Hematopoietic multipotent progenitor cell treated with erythropoietin and hydrocortisone succinate and interleukin-3 and kit ligand, for 6 days (in vitro differentiated cells): Measurements from ENCODE around the gene ARHGAP18.

Experiments
- DNase-seq: peaks from one replicate; pipeline ENCODE4 v3.0.0-alpha.2; 2015

Gene ARHGAP18

GRCh38 chr6:129719692-129720091 lies 9.7 kb upstream of the ARHGAP18 start:
- no peak for DNase-seq

- DNase-seq = no peak
Observed at GRCh38 chr6:129717277-129717676, 7.3 kb upstream of the ARHGAP18 start.

GRCh38 chr6:129713806-129714333 lies 3.9 kb upstream of the ARHGAP18 start:
- DNase-seq = no peak

GRCh38 chr6:129711271-129711631 lies 1.3 kb upstream of the ARHGAP18 start:
- DNase-seq = no peak

GRCh38 chr6:129710450-129711270 lies 683 bp upstream of the ARHGAP18 start:
- DNase-seq = no peak

GRCh38 chr6:129709196-129709768 lies 695 bp downstream of the ARHGAP18 start:
- DNase-seq = no peak

GRCh38 chr6:129708496-129709195 lies 1.3 kb downstream of the ARHGAP18 start:
- no peak for DNase-seq

- no peak for DNase-seq
Observed at GRCh38 chr6:129707882-129708495, 2.0 kb downstream of the ARHGAP18 start.

- DNase-seq = no peak
Observed at GRCh38 chr6:129707028-129707427, 2.9 kb downstream of the ARHGAP18 start.

- no peak for DNase-seq
Observed at GRCh38 chr6:129705212-129705611, 4.8 kb downstream of the ARHGAP18 start.

- DNase-seq = peak; percentile 73
Observed at GRCh38 chr6:129704708-129705107, 5.3 kb downstream of the ARHGAP18 start.

GRCh38 chr6:129701721-129702455 lies 8.1 kb downstream of the ARHGAP18 start:
- DNase-seq = peak; percentile 72

- DNase-seq = no peak
Observed at GRCh38 chr6:129700666-129701065, 9.3 kb downstream of the ARHGAP18 start.

- peak; percentile 42 for DNase-seq
Observed at GRCh38 chr6:129699659-129700058, 10.3 kb downstream of the ARHGAP18 start.

GRCh38 chr6:129698430-129698829 lies 11.5 kb downstream of the ARHGAP18 start:
- no peak for DNase-seq

GRCh38 chr6:129697788-129698187 lies 12.2 kb downstream of the ARHGAP18 start:
- DNase-seq = no peak

- no peak for DNase-seq
Observed at GRCh38 chr6:129696843-129697242, 13.1 kb downstream of the ARHGAP18 start.

- DNase-seq = no peak
Observed at GRCh38 chr6:129696028-129696418, 14.0 kb downstream of the ARHGAP18 start.

GRCh38 chr6:129695373-129696027 lies 14.5 kb downstream of the ARHGAP18 start:
- peak; percentile 46 for DNase-seq

GRCh38 chr6:129694036-129694435 lies 15.9 kb downstream of the ARHGAP18 start:
- DNase-seq = no peak

- no peak for DNase-seq
Observed at GRCh38 chr6:129692467-129692866, 17.5 kb downstream of the ARHGAP18 start.

- no peak for DNase-seq
Observed at GRCh38 chr6:129691709-129692108, 18.3 kb downstream of the ARHGAP18 start.
